Right atrium auricular region (tissue), 2 donors: ENCODE results near the gene NMT2. TPM values are rescaled to one million over a fixed set of nuclear protein-coding genes. Genes with fewer than 3 reads are reported as not detected.

Experiments
- DNase-seq: peaks from one replicate; pipeline ENCODE4 v3.0.0-alpha.2; 2019; ENCODE audit warnings: low spot score
- H3K27ac ChIP-seq, 2 donors: fragments of 200-600 bp; sonication (generic); 1 replicate in 1 of 2; 2 replicates in 1 of 2; pipeline ENCODE4 v1.5.1; 2016 to 2019
- H3K27me3 ChIP-seq, 2 donors: fragments of 200-600 bp; sonication (generic); one replicate each; pipeline versions ENCODE4 v1.5.1 to v1.6.0; 2017 to 2019
- H3K36me3 ChIP-seq: fragments of 200-600 bp; sonication (generic); one replicate; pipeline ENCODE4 v1.5.1; 2016
- H3K4me1 ChIP-seq, 2 donors: fragments of 200-600 bp; sonication (generic); one replicate each; pipeline versions ENCODE4 v1.5.1 to v1.6.0; 2017 to 2019
- H3K4me3 ChIP-seq, 2 donors: fragments of 200-600 bp; sonication (generic); 1 replicate in 1 of 2; 2 replicates in 1 of 2; pipeline ENCODE4 v1.5.1; 2017 to 2019; ENCODE audit warnings: mild to moderate bottlenecking in 1 of 2, moderate library complexity in 1 of 2
- H3K9me3 ChIP-seq, 2 donors: fragments of 200-600 bp; sonication (generic); one replicate each; pipeline ENCODE4 v1.5.1; 2019
- total RNA-seq, 2 donors: library from RNA; depleted of rRNA; stranded (reverse); fragments of >200 nt; gene quantifications; one replicate each; pipeline ENCODE4 v1.1.0, GENCODE V29; 2016
- TF ChIP-seq, protein P1 (sequence below), 2 donors: fragments of 200-600 bp; sonication (generic); IDR thresholded peaks; one replicate each; pipeline ENCODE4 v1.5.1; 2019; ENCODE audit warnings: antibody characterized with exemption in 2 of 2

NMT2 gene
- total RNA-seq, 2 donors from 2014 or later = 9.7 to 10.5 TPM

DNA sequence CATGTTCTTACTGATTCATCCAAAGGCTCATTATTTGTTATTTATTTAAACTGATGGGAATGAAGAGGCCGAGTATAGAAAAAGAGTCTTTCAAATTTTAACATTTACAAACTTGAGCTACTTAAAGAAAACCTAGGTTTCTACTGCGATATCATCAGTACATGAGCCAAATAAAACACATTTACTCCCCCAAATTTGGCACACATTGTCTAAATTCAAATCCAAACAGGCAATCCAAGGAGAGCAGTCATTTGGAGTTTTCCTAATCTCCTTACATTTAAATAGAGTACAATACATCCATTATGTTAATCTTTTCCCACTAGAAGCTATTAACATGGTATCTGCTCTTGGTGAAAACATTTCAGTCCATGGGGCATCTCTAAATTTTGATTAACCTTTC is 2.2 kb downstream of the NMT2 start:
- H3K4me1 ChIP-seq = peaks cover 0 to 40% of the 10 kb centered on the region in 2 donors
- H3K4me3 ChIP-seq = no peak overlapping the region
- no peak for DNase-seq
- no peak overlapping the region for H3K27ac ChIP-seq
- H3K27me3 ChIP-seq = no peaks in the 10 kb centered on the region
- H3K36me3 ChIP-seq = no peaks in the 10 kb centered on the region
- TF ChIP-seq, protein P1, sequence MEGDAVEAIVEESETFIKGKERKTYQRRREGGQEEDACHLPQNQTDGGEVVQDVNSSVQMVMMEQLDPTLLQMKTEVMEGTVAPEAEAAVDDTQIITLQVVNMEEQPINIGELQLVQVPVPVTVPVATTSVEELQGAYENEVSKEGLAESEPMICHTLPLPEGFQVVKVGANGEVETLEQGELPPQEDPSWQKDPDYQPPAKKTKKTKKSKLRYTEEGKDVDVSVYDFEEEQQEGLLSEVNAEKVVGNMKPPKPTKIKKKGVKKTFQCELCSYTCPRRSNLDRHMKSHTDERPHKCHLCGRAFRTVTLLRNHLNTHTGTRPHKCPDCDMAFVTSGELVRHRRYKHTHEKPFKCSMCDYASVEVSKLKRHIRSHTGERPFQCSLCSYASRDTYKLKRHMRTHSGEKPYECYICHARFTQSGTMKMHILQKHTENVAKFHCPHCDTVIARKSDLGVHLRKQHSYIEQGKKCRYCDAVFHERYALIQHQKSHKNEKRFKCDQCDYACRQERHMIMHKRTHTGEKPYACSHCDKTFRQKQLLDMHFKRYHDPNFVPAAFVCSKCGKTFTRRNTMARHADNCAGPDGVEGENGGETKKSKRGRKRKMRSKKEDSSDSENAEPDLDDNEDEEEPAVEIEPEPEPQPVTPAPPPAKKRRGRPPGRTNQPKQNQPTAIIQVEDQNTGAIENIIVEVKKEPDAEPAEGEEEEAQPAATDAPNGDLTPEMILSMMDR (IDR thresholded peaks at IDR 0.05) = no peak
- no peaks in the 10 kb centered on the region for H3K9me3 ChIP-seq

DNA sequence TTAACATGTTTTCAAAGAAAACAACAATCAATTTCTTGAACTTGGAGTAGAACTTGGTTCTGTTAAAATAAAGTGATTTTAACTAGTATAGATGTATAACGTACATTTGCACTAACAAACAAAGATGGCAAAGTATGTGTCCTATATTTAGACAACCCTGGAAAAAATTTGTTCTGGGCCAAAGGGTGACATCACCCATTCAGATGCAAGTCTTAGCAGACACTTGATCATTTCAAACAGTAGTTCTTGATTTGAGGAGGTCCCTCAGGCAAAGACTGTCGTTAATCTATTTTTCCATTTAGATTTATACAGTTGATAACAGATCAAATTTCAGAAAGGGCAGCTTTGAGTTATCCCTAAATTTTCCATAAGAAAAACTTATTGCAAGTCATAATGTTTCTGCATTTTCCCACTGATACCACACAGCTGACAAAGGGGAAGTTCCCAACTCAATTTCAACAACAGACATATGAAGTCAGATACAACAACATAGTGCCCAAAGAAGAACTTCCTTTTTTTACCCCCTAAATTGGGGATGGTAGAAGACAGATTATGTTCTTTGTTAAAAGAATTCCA is 5.2 kb downstream of the NMT2 start:
- Histone ChIP-seq H3K4me3 (no peak overlapping the region), H3K36me3 (no peaks in the 10 kb centered on the region), H3K27me3 (no peaks in the 10 kb centered on the region), H3K27ac (no peak overlapping the region), H3K4me1 (peaks cover 0 to 25% of the 10 kb centered on the region in 2 donors), H3K9me3 (no peaks in the 10 kb centered on the region)
- TF ChIP-seq, protein P1 (IDR thresholded peaks at IDR 0.05) = no peak
- DNase-seq = no peak

DNA sequence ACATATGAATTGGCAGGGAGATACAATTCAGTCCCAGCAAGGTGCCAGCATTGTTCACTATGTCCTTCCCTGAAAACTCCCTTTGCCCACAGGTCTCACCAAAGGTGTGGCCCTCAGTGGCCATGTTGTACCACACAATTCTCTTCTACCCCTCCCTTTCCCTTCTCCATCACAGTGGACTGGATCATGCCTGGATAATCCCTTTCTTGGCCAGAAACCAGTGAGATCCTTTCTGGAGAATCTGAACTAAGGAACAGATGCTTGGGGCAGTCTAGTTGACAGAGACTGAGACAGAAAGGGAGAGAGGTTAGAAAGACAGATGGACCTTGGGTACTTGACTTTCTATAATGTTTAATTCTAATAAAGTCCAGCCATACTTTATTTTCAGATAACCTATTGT is 9.5 kb downstream of the NMT2 start:
- Histone ChIP-seq H3K4me3 (no peak overlapping the region), H3K27me3 (no peaks in the 10 kb centered on the region), H3K27ac (no peak overlapping the region), H3K36me3 (no peaks in the 10 kb centered on the region), H3K4me1 (no peaks in the 10 kb centered on the region), H3K9me3 (no peaks in the 10 kb centered on the region)
- TF ChIP-seq, protein P1 (IDR thresholded peaks at IDR 0.05) = no peak
- no peak for DNase-seq

DNA sequence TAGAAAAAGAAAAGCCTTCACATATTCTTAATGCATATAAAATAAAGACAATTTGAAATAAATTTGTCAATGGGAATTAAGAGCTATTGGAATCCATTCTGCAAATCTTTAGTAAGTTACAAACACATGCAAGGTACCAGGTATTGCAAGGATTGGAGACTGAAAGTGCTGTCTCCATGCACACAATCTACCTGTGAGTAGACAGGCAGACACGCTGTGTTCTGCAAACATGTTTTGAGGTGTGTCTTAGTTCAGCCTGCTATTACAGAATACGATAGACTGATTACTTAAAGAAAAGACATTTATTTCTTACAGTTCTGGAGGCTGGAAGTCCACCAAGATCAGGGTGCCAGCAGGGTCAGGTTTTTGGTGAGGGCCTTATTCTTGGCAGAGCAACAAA is 10.0 kb downstream of the NMT2 start:
- TF ChIP-seq, protein P1 (IDR thresholded peaks at IDR 0.05) = no peak
- no peak overlapping the region for H3K27ac ChIP-seq
- no peak overlapping the region for H3K4me3 ChIP-seq
- no peaks in the 10 kb centered on the region for H3K36me3 ChIP-seq
- DNase-seq = no peak
- no peaks in the 10 kb centered on the region for H3K27me3 ChIP-seq
- H3K9me3 ChIP-seq = no peaks in the 10 kb centered on the region
- no peaks in the 10 kb centered on the region for H3K4me1 ChIP-seq

DNA sequence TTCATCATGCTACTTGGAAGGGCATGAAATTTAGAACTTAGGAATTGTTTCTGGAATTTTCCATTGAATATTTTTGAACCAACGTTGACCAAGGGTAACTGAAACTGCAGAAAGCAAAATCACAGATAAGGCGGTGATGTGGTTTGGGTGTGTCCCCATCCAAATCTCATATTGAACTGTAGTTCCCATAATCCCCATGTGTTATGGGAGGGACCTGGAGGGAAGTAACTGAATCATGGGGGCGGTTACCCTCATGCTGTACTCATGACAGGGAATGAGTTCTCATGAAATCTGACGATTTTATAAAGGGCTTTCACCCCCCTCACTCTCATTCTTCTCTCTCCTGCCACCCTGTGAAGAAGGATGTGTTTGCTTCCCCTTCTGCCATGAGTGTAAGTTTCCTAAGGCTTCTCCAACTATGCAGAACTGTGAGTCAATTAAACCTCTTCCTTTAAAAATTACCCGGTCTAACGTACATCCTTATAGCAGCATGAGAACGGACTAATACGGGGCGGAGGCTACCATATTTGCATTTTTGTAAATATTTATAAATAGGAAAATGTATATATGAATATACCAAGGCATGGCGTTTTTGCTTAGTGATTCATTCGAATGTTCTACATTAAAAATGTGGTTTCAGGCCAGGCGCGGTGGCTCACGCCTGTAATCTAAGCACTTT is 12.4 kb downstream of the NMT2 start:
- TF ChIP-seq, protein P1 (IDR thresholded peaks at IDR 0.05) = no peak
- H3K36me3 ChIP-seq = no peaks in the 10 kb centered on the region
- no peak overlapping the region for H3K4me3 ChIP-seq
- no peaks in the 10 kb centered on the region for H3K9me3 ChIP-seq
- no peak for DNase-seq
- no peaks in the 10 kb centered on the region for H3K4me1 ChIP-seq
- no peak overlapping the region for H3K27ac ChIP-seq
- H3K27me3 ChIP-seq = no peaks in the 10 kb centered on the region

DNA sequence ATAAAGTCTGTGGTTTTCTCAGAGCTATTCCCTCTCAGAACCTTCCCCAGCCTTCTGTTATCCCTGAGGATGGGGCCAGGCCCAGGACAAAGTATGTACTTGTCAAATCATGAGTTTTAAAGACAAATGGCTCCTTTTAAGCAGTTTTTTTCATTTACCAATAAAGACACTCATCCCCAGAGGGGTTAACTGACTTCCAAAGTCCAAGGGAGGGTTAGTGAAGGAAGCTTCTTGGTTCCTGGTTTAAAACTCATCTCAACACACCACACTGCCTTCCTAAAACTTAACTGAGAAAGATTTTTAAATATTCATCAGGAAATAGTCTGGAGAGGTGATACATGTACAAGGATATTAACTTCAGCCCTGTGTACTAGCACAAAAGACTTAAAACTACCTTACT is 15.9 kb downstream of the NMT2 start:
- Histone ChIP-seq H3K9me3 (no peaks in the 10 kb centered on the region), H3K4me1 (no peaks in the 10 kb centered on the region), H3K27ac (no peak overlapping the region), H3K27me3 (no peaks in the 10 kb centered on the region), H3K4me3 (no peak overlapping the region), H3K36me3 (no peaks in the 10 kb centered on the region)
- TF ChIP-seq, protein P1 (IDR thresholded peaks at IDR 0.05) = no peak
- DNase-seq = no peak
